MM.1S (cell line): ENCODE data around the gene TGM3.

Experiments used
- DNase-seq: peaks from one replicate; pipeline ENCODE4 v3.0.0-alpha.2; 2015
- H2AFZ ChIP-seq: fragments of 300-600 bp; sonication (generic); 2 replicates; pipeline ENCODE4 v1.6.0; 2016; ENCODE audit warnings: antibody characterized with exemption, low read length
- H3F3A ChIP-seq: fragments of 300-600 bp; sonication (generic); 2 replicates; pipeline ENCODE4 v1.6.1; 2016; ENCODE audit warnings: mild to moderate bottlenecking, antibody characterized with exemption, low read length, moderate library complexity, mixed read lengths; ENCODE audit not compliant: insufficient read depth
- H3K27ac ChIP-seq: fragments of 300-600 bp; sonication (generic); 2 replicates; pipeline ENCODE4 v1.5.1; 2016; ENCODE audit warnings: mild to moderate bottlenecking, low read length
- H3K27me3 ChIP-seq: fragments of 300-600 bp; sonication (generic); replicated peaks from 2 replicates; pipeline ENCODE4 v1.6.0; 2016; ENCODE audit warnings: low read length; ENCODE audit not compliant: insufficient read depth
- H3K36me3 ChIP-seq: fragments of 300-600 bp; sonication (generic); replicated peaks from 2 replicates; pipeline ENCODE4 v1.6.1; 2016; ENCODE audit warnings: mild to moderate bottlenecking, low read length, mixed read lengths; ENCODE audit not compliant: insufficient read depth
- H3K4me1 ChIP-seq: fragments of 300-600 bp; sonication (generic); 2 replicates; pipeline ENCODE4 v1.6.1; 2016; ENCODE audit warnings: low read length, mixed read lengths
- H3K4me2 ChIP-seq: fragments of 300-600 bp; sonication (generic); 2 replicates; pipeline ENCODE4 v1.6.0; 2016; ENCODE audit warnings: low read depth, low read length
- H3K4me3 ChIP-seq: fragments of 300-600 bp; sonication (generic); 2 replicates; pipeline ENCODE4 v1.5.1; 2016; ENCODE audit warnings: low read length, mixed read lengths
- H3K79me2 ChIP-seq: fragments of 300-600 bp; sonication (generic); 2 replicates; pipeline ENCODE4 v1.6.1; 2016; ENCODE audit warnings: mixed run types, low read length, mixed read lengths
- H3K9ac ChIP-seq: fragments of 300-600 bp; sonication (generic); 2 replicates; pipeline ENCODE4 v1.6.1; 2016; ENCODE audit warnings: low read length, mixed read lengths
- H3K9me2 ChIP-seq: fragments of 300-600 bp; sonication (generic); replicated peaks from 2 replicates; pipeline ENCODE4 v1.6.1; 2016; ENCODE audit warnings: mild to moderate bottlenecking, low read length, mixed read lengths; ENCODE audit not compliant: insufficient read depth
- H3K9me3 ChIP-seq: fragments of 300-600 bp; sonication (generic); replicated peaks from 2 replicates; pipeline ENCODE4 v1.6.1; 2016; ENCODE audit warnings: mild to moderate bottlenecking, low read length, mixed read lengths; ENCODE audit not compliant: insufficient read depth
- H4K20me1 ChIP-seq: fragments of 300-600 bp; sonication (generic); 2 replicates; pipeline ENCODE4 v1.6.1; 2016; ENCODE audit warnings: mild to moderate bottlenecking, low read length, moderate library complexity, mixed read lengths; ENCODE audit not compliant: insufficient read depth
- EZH2 ChIP-seq: fragments of 300-600 bp; sonication (generic); optimal IDR thresholded peaks from 2 replicates; pipeline ENCODE3; 2017; ENCODE audit warnings: low read depth, mild to moderate bottlenecking, antibody characterized with exemption, low read length, mixed read lengths
- EZH2phosphoT487 ChIP-seq: fragments of 300-600 bp; sonication (generic); IDR thresholded peaks from 2 replicates; pipeline ENCODE4 v1.6.1; 2018; ENCODE audit warnings: antibody characterized with exemption, low read length
- TF ChIP-seq, protein P1 (sequence below): fragments of 300-600 bp; sonication (generic); IDR thresholded peaks from 2 replicates; pipeline ENCODE4 v1.5.1; 2016; ENCODE audit warnings: antibody characterized with exemption, low read length, mixed read lengths

TGM3 gene

DNA sequence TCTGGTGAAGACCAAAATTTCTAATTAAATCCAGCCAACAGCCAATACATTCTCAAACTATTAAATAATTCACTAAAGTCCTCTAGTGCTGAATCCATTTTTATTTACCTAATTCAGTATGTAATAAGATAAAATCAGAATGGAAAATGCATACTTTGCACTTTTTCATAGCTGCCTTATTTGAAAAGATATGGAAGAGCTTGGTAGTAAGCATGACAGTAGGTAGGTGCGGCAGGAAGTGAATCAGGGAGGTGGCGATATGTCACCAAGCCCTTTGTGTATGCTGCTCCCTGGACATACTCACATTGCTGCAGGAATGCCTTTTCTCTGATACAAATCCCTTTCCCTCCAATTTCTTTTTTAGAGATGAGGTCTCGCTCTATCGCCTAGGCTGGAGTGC lies 10.2 kb upstream of the TGM3 start:
- Histone ChIP-seq H2AFZ (no peak overlapping the region), H3K9me2 (no peaks in the 10 kb centered on the region), H3K27ac (no peak overlapping the region), H3K4me1 (peaks cover 12% of the 10 kb centered on the region; the same call in 1 of the 2 replicates), H3K9me3 (no peaks in the 10 kb centered on the region), H4K20me1 (no peaks in the 10 kb centered on the region), H3K4me3 (no peak overlapping the region), H3K4me2 (no peak overlapping the region), H3F3A (no peaks in the 10 kb centered on the region), H3K36me3 (no peaks in the 10 kb centered on the region), H3K79me2 (no peaks in the 10 kb centered on the region), H3K9ac (no peak overlapping the region), H3K27me3 (no peaks in the 10 kb centered on the region)
- no peak for TF ChIP-seq EZH2
- TF ChIP-seq, protein P1, sequence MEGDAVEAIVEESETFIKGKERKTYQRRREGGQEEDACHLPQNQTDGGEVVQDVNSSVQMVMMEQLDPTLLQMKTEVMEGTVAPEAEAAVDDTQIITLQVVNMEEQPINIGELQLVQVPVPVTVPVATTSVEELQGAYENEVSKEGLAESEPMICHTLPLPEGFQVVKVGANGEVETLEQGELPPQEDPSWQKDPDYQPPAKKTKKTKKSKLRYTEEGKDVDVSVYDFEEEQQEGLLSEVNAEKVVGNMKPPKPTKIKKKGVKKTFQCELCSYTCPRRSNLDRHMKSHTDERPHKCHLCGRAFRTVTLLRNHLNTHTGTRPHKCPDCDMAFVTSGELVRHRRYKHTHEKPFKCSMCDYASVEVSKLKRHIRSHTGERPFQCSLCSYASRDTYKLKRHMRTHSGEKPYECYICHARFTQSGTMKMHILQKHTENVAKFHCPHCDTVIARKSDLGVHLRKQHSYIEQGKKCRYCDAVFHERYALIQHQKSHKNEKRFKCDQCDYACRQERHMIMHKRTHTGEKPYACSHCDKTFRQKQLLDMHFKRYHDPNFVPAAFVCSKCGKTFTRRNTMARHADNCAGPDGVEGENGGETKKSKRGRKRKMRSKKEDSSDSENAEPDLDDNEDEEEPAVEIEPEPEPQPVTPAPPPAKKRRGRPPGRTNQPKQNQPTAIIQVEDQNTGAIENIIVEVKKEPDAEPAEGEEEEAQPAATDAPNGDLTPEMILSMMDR: no peak
- TF ChIP-seq EZH2phosphoT487: no peak
- DNase-seq: no peak

DNA sequence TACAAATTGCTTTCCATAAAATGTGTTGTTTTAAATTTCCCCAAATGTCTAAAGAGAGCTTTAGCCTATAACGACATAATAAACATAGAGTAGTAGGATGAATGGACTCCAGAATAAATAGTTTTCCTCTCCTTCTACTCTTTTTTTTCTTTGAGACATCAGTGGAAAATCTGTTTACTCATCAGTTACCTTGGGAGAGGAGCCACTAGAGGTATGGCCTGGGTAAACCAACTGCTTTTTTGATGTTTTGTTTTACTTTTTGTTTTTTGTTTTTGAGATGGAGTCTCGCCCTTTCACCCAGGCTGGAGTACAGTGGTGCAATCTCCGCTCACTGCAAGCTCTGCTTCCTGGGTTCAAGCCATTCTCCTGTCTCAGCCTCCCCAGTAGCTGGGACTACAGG lies 8.3 kb upstream of the TGM3 start:
- no peaks in the 10 kb centered on the region for H3K79me2 ChIP-seq
- H2AFZ ChIP-seq: no peak overlapping the region
- H3K27me3 ChIP-seq: no peaks in the 10 kb centered on the region
- no peak overlapping the region for H3K27ac ChIP-seq
- H3K9me2 ChIP-seq: no peaks in the 10 kb centered on the region
- H3K9ac ChIP-seq: no peak overlapping the region
- peaks cover 12% of the 10 kb centered on the region; the same call in 1 of the 2 replicates for H3K4me1 ChIP-seq
- H3K9me3 ChIP-seq: no peaks in the 10 kb centered on the region
- no peaks in the 10 kb centered on the region for H4K20me1 ChIP-seq
- no peak for DNase-seq
- TF ChIP-seq, protein P1: no peak
- no peak for TF ChIP-seq EZH2phosphoT487
- TF ChIP-seq EZH2: no peak
- no peak overlapping the region for H3K4me3 ChIP-seq
- no peaks in the 10 kb centered on the region for H3K36me3 ChIP-seq
- no peak overlapping the region for H3K4me2 ChIP-seq
- H3F3A ChIP-seq: no peaks in the 10 kb centered on the region

DNA sequence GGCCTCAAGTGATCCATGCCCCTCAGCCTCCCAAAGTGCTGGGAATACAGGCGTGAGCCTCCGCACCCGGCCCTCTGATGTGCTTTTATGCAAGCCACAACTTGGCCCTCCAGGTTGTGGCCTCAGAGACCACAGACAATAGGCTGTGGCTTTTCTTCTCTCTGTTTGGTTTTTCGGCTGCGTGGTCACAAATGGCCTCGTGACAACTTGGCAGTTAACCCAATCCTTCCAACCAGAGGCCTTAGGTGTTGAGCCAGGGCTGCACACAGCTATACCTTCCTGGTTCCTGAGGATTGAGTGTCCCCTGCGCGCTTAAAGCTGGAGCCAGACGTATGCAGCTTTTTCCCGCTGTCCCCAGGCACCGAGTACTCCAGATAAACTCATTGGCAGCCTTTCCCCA lies 6.3 kb upstream of the TGM3 start:
- H3K9ac ChIP-seq: no peak overlapping the region
- no peak overlapping the region for H2AFZ ChIP-seq
- no peak overlapping the region for H3K4me3 ChIP-seq
- H4K20me1 ChIP-seq: no peaks in the 10 kb centered on the region
- no peaks in the 10 kb centered on the region for H3K9me3 ChIP-seq
- H3K27ac ChIP-seq: no peak overlapping the region
- H3F3A ChIP-seq: no peaks in the 10 kb centered on the region
- no peaks in the 10 kb centered on the region for H3K79me2 ChIP-seq
- no peaks in the 10 kb centered on the region for H3K9me2 ChIP-seq
- TF ChIP-seq, protein P1: no peak
- TF ChIP-seq EZH2phosphoT487: no peak
- TF ChIP-seq EZH2: no peak
- H3K4me1 ChIP-seq: peaks cover 12% of the 10 kb centered on the region; the same call in 1 of the 2 replicates
- DNase-seq: peak; percentile 41
- no peak overlapping the region for H3K4me2 ChIP-seq
- no peaks in the 10 kb centered on the region for H3K27me3 ChIP-seq
- no peaks in the 10 kb centered on the region for H3K36me3 ChIP-seq

DNA sequence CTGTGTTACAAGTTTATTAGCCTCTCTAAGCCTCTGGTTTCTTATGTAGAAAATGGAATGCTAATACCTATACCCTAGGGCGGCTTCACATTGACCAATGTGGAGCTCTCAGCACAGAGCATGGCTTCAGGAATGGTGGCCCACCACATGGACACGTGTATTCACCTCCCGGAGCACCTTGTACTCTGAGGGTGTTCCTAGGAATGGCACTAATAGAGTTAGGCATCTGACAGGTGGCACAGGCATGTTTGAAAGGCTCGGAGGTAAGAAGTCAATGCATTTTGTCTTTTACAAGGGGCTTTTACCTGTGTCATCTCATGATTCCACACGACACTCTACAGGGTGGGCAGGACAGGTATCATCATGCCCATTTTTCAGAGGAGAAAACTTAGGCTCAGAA lies 5.3 kb upstream of the TGM3 start:
- H3K79me2 ChIP-seq: no peaks in the 10 kb centered on the region
- no peak for DNase-seq
- no peak overlapping the region for H3K9ac ChIP-seq
- no peaks in the 10 kb centered on the region for H3K9me3 ChIP-seq
- H3K27me3 ChIP-seq: no peaks in the 10 kb centered on the region
- no peaks in the 10 kb centered on the region for H3F3A ChIP-seq
- no peaks in the 10 kb centered on the region for H4K20me1 ChIP-seq
- no peak overlapping the region for H3K4me3 ChIP-seq
- no peak overlapping the region for H3K4me2 ChIP-seq
- no peaks in the 10 kb centered on the region for H3K9me2 ChIP-seq
- TF ChIP-seq EZH2phosphoT487: no peak
- TF ChIP-seq, protein P1: no peak
- TF ChIP-seq EZH2: no peak
- peaks cover 12% of the 10 kb centered on the region; the same call in 1 of the 2 replicates for H3K4me1 ChIP-seq
- no peak overlapping the region for H2AFZ ChIP-seq
- H3K27ac ChIP-seq: no peak overlapping the region
- no peaks in the 10 kb centered on the region for H3K36me3 ChIP-seq
